Activated naive CD4-positive, alpha-beta T cell treated with anti-CD3 and anti-CD28 coated beads, Interleukin-2, amount 50 U/mL, for 16 hours (primary cell): ENCODE results near the gene HAT1.

Experiments
- DNase-seq: peaks from one replicate; pipeline ENCODE4 v3.0.0-alpha.2; 2020

HAT1 gene

DNA sequence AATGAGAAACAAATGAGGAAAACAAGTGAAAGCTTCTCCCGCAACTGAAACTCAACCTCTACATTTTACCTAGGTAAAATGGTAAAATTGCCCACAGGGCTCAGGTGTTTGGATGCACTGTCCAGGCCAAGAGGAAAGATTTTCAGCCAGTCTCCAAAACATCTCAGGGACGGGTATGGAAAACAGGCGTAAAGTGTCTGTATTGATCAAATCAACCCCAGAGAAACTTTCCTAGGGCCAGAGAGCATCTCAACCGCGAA lies 361 bp upstream of the HAT1 start:
- no peak for DNase-seq

DNA sequence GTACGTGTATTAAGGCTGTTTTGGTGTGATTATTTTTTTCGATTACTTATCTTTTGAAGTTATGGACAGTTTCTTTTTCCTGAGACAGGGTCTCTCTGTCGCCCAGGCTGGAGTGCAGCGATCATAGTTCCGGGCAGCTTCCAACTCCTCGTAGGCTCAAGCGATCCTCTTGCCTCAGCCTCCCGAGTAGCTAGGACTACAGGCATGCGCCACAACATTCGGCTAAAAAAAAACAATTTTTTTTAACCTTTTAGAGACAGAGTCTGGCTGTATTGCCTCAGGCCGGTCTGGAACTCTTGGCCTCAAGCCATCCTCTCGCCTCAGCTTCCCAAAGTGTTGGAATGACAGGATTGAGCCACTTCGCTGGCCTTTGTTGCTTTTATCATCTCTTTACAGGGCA lies 945 bp downstream of the HAT1 start:
- no peak for DNase-seq

DNA sequence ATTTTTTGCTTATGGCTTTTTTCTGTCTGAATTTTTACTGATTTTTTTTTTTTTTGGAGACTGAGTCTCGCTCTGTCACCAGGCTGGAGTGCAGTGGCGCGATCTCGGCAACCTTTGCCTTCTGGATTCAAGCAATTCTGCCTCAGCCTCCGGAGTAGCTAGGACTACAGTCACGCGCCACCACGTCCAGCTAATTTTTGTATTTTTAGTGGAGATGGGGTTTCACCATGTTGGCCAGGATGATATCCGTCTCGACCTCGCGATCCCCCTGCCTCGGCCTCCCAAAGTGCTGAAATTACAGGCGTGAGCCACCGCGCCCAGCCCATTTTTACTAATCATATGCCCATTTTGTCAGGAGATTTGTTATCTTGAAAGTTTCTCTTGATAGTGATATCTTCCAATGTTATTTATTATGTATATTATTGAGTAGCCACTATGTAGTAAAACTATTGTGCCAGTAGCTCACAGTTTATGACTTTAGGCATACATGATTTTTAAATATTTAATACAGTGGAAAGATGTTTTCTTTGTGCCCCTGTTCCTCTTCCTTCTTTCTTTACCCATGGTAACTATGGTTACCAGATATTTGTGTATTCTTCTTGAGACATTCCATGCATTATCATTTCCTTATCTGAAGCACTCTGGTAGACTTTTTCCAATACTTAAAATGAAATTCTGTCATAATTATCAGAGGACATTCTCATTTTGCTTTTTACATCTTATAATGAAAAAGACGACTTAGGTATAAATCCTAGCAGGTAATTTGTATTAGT lies 2.1 kb downstream of the HAT1 start:
- DNase-seq = no peak

DNA sequence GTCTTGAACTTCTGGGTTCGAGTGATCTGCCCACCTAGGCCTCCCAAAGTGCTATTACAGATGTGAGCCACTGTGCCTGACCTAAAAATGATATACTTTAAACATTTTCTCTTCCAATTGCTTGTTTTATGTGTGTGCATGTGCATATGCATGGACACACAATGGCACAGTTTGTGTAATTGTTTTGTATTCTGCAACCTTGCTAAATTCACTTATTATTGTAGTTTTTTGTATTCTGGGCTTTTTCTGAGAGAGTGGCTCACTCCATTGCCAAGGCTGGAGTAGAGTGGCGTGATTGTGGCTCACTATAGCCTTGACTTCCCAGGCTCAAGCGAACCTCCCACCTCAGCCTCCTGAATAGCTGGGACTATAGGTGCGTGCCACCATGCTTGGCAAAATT lies 8.1 kb downstream of the HAT1 start:
- no peak for DNase-seq

DNA sequence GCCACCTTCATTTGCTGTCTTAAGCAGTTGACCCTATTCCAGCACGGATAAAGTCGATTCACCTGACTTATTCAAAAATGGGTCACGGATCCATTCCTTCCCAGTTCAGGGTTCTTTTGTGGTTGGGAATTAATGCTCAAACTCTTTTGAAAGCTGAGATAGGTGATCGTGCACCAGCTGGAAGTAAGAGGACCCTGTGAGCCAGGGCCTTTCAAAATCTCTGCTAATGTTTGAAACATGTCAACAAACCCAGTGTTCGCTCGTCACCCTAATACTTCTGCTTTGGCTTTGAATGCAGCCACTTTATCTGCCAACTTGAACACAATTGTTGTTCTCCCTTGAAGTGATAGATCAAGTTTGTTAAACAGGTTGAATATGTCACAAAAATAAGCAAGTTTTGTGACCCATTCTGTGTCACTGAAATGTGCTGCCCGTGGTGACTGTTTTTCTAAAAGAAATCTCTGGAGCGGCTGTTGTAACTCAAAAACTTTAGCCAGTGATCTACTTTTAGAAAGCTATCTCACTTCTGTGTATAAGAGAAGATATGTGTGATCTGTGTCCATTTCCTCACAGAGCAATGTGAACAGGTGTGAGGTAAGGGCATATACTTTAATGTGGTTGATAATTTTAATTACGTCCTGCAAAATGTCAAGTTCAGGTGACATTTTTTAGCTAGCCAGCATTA lies 16.9 kb downstream of the HAT1 start:
- no peak for DNase-seq

DNA sequence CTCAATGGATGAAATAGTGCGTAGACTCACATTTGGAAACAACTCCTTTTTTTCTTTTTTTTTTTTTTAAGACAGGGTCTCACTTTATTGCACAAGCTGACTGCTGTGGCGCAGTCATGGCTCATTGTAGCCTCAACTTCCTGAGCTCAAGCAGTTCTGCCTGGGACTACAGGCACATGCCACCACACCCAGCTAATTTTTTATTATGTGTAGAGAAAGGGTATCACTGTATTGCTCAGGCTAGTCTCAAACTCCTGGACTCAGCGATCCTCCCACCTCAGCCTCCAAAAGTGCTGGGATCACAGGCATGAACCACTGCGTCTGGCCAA lies 17.4 kb downstream of the HAT1 start:
- DNase-seq = no peak

DNA sequence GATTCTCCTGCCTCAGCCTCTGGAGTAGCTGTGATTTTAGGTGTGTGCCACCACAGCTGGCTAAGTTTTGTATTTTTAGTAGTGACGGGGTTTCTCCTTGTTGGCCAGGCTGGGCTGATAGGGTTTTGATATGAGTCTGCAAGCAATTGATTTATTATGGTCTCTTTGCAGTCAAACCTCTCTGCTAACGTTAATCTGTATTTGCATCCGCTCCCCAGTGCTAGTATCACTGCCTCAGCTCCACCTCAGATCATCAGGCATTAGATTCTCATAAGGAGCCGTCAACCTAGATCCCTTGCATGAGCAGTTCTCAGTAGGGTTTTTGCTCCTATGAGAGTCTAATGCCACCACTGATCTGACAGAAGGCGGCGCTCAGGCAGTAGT lies 19.0 kb downstream of the HAT1 start:
- no peak for DNase-seq

DNA sequence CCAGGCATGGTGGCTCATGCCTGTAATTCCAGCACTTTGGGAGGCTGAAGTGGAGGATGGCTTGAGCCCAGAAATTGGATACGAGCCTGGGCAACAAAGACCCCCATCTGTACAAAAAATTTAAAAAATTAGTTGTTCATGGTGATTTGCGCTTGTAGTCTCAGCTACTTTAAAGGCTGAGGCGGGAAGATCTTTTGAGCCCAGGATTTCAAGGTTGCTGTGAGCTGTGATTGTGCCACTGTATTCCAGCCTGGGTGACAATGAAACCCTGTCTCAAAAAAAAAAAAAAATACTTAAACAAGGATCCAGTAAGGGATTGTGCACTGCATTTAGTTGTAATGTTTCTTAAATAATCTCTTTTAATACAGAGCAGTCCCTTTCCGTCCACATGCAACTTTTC lies 21.6 kb downstream of the HAT1 start:
- DNase-seq = no peak

DNA sequence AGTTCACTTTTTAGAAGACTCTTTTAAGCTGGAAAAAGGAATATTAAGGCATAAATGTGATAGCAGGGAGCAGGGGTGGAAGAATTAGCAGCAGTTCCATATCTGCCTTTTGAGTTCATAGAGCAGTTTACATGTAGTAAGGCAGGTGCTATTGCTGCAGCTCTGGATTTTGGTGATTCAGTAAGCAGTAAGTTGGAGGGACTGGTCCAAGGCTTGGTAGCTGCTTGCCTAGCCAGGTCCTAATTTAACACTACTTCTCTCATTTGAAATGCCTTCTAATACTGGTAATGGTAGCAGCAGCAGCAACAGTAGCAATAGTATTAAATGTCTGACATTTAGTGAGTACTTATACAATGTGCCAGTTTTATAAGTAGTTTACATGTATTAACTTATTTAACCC lies 30.0 kb downstream of the HAT1 start:
- DNase-seq = no peak

DNA sequence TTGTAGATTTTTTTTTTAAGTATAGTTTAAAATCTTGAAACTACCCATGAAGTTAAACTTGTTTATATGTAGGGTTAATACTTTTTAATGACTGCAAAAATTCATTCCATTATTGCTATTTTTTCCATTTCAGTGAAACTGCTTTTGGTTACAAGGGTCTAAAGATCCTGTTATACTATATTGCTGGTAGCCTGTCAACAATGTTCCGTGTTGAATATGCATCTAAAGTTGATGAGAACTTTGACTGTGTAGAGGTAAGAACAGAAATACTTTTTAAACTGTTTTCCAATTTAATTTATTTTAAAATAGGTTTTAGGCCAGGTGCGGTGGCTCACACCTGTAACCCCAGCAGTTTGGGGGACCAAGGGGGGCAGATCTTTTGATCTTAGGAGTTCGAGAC lies 30.5 kb downstream of the HAT1 start:
- DNase-seq = no peak

DNA sequence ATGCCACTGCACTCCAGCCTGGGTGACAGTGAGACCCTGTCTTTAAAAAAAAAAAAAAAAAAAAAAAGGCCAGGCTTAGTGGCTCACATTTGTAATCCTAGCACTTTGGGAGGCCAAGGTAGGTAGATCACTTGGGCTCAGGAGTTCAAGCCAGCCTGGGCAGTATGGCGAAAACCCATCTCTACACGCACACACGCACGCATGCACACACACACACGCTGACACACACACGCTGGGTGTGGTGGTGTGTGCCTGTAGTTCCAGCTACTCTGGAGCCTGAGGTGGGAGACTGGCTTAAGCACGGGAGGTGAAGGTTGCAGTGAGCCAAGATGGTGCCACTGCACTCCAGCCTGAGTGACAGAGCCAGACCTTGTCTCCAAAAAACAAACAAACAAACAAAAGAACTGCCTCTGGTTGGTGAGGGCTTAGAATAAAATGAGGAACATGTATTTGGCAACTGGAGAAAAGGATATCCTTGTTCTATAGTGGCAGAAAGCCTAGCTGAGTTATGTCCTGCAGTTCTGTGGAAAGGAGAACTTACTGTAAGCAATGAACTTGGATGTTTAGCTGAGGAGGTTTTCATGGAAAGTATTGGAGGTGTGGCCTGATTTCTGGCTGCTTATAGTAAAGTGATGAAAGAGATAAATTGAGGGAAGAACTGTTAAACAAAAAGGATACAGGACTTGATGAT lies 34.0 kb downstream of the HAT1 start:
- no peak for DNase-seq

DNA sequence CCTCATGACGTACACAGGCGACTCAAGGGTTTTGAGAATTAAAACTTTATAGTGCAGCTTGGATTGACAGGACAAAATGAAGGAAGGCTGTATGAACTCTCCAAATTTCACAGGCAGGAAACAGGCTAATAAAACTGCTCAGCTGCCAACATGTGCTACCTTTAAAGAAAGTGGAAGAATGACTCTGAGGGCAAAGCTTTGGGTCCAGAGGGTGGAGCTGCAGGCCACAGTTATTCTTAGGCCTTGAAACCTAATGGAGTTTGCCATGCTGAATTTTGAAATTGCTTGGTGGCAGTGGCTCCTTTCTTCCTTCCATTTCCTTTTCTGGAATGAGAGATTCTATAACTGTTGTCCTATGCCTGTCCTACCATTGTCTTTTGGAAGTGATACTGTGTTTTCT lies 34.8 kb downstream of the HAT1 start:
- DNase-seq = no peak

DNA sequence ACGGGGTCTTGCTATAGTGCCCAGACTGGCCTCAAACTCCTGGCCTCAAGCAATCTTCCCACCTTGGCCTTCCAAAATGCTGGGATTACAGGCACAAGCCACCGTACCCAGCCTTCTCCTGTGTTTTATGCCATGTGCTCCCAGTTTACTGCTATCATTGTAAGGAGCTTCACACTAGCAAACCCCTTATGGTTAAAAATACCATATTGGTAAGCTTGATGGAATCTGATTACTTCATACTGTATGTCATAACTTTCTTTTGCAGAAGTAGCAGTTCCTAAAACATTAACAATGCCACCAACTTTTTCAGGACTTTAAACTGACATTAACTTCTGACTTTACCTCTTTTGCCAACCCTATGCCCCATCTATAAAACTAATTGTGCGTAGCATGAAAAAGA lies 36.2 kb downstream of the HAT1 start:
- DNase-seq = no peak

DNA sequence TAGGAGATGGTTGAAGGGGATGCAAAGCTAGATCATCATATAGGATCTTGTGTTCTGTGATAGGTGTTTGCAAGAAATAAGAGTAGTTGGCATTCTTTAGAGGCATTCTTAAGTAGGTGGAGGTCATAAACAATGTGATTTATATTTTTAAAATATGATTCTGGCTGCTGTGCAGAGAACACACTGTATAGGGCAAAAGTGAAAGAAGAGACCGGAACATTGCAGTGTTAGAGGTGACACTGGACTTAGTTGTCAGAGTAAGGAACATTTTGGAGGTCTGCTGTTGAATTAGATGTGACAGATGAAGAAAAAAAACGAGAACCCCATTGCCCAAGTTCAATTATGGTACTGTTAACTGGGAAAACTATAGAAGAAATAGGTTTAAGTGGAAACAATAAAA lies 37.7 kb downstream of the HAT1 start:
- no peak for DNase-seq

DNA sequence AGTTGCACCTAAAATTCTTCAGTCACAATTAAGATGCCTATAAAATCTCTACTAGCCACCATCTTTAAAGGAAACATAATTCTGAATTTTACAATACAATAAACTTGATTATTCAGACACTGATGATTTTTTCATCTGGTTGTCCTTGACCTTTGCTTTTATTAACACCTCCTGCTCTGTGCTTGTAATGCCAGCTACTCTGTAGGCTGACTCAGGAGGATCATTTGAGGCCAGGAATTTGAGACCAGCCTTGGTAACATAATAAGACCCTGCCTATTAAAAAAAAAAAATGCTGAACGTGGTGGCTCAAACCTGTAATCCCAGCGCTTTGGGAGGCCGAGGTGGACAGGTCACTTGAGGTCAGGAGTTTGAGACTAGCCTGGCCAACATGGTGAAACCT lies 38.3 kb downstream of the HAT1 start:
- no peak for DNase-seq

DNA sequence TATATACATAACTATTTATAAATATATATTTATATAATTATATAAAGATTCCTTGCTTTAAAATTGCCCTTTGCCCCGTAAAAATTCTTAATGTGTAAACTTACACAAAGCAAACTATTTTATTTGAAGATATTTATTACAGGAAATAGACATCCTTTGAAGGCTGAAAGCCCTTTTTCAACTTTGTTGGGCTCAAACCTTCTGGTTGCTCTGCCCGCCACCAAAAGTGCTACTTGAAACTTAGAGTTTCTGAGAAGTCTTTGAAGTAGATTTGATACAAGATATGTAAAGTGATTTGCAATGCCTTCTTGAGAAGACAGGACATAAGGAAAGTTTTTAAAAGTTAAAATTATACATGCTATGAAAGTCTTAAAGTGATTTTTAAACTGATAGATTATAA lies 40.9 kb downstream of the HAT1 start:
- no peak for DNase-seq

DNA sequence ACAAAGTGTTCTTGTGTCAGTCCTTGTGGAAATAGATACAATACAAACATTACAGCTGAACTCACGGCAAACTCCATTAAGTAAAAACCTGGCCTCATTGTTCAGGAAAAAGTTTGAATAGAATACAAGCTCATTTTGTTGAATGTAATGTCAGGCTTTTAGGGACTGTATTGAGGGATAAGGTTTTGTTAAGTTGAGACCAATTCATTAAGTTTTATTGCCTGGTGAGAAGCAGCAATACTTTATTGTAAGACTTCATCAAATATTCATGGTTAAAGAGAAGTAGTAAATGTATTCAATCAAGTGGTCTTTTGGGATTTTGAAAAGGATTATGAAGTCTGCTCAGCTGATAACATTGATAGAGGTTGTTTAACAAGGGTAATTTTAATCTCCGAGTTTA lies 42.0 kb downstream of the HAT1 start:
- no peak for DNase-seq

DNA sequence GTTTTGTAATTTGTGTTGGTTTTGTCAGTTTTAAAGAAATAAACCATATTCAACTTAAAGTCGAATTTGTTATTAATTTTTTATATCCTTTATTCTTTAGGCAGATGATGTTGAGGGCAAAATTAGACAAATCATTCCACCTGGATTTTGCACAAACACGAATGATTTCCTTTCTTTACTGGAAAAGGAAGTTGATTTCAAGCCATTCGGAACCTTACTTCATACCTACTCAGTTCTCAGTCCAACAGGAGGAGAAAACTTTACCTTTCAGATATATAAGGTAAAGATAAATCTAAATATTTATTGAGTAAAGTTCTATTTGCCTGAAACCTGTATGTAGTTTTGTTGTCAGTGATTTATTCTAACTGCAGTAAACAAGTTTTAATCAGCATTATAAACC lies 43.0 kb downstream of the HAT1 start:
- no peak for DNase-seq

DNA sequence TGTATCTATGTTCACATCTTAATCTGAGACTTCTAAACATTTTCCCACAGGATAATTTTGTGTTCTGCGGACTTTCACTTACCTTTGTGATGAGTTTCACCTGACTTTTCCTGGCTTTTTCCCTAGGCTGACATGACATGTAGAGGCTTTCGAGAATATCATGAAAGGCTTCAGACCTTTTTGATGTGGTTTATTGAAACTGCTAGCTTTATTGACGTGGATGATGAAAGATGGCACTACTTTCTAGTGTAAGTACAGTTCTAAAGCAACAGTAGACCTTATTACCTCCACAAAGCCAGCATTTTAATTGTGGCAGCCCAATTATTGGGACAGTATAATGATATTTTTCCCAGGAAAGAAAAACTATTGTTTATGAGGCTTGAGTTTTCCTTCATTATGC lies 43.4 kb downstream of the HAT1 start:
- DNase-seq = no peak

DNA sequence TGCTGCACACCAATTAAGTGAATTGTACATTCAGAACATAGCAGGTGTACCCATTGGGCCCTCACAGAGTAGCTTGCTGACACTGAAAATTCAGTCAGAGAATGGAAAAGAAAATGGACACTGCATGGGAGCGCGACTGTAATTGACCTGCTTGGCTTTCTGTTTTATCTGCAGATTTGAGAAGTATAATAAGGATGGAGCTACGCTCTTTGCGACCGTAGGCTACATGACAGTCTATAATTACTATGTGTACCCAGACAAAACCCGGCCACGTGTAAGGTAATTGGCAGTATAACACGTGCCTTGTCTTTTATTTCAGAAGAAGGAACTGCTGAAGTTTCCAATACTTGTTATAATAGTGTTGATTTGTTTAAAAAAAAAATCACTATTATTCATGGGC lies 44.0 kb downstream of the HAT1 start:
- no peak for DNase-seq

DNA sequence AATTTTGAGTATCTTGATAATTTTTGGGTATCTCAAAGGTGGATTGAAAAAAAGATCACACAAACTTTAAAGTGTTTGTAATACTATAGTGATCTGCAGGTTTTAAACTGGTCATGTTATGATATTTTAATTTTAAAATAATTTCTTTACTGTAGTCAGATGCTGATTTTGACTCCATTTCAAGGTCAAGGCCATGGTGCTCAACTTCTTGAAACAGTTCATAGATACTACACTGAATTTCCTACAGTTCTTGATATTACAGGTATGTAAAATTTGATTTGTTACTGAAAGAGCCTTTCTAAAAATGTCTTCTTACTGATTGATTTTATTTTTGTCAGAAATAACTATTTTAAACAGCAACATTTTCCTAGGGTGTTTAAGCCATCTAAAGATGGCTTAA lies 44.4 kb downstream of the HAT1 start:
- no peak for DNase-seq

DNA sequence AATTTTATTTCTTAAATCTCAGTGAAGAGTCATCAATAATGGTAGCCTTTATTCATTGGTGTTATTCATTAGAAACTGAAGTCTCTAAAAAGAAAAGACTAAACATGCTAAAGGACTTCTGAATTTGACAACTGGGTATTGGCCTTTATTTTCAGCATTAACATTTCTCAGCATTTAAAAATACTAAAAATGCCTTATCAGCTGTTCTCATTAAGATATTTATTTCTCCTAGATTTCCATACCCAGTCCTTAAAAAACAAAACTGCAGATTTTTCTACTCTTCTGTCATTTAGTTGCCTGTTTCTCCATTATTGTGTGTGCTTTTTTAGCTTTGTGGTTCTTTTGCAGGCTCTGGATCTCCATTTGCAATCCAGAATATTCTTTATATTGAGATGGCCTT lies 46.2 kb downstream of the HAT1 start:
- DNase-seq = no peak

DNA sequence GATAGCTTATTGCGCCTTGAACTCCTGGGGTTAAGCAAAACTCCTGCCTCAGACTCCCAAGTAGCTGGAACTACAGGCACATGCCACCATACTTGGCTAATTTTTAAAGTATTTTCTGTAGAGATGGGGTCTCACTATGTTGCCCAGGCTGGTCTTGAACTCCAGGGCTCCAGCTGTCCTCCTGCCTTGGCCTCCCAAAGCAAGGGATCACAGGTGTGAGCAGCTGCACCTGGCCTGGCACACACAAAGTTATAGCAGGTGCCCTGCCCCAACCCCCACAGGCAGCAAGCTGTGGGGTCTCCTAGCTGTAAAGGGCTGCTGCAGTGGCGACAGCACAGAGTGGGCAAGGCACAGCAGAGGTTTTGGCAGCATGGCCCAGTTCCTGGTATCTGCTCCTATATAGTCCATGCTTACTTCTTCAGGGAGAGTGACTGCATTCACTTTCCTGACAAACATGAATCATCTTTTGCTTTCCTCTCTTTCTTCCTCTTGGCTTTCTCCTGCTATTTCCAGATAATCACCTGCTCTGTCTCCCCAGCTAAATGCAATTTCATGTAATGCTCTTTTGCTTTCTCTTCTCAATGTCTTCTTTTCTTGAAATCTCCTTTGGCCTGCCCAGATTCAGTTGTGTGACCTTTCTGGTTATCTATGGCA lies 50.2 kb downstream of the HAT1 start:
- no peak for DNase-seq

DNA sequence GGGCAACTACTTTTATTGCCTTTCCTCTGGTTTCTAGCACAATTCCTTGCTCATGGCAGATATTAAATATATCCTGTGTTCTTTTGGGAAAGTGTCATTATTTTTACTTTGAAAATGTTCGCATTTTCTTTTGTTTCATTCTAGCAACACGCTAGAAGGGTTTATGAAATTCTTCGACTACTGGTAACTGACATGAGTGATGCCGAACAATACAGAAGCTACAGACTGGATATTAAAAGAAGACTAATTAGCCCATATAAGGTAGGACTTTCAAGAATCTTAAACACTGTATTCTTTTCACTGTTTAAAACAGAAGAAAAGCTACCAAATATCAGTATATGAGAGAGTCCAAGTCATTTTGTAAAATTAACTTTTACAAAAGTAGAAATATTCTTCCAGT lies 56.8 kb downstream of the HAT1 start:
- no peak for DNase-seq
